Stimulated activated CD8-positive, alpha-beta memory T cell treated with anti-CD3 and anti-CD28 coated beads, Interleukin-7, amount 100 ng/mL, for 4 hours (primary cell): ENCODE results near the gene ANKS1B.

Experiments
- DNase-seq, 2 donors: peaks; one replicate each; pipeline ENCODE4 v3.0.0-alpha.2; 2020; ENCODE audit warnings: low read depth in 2 of 2

ANKS1B gene

DNA sequence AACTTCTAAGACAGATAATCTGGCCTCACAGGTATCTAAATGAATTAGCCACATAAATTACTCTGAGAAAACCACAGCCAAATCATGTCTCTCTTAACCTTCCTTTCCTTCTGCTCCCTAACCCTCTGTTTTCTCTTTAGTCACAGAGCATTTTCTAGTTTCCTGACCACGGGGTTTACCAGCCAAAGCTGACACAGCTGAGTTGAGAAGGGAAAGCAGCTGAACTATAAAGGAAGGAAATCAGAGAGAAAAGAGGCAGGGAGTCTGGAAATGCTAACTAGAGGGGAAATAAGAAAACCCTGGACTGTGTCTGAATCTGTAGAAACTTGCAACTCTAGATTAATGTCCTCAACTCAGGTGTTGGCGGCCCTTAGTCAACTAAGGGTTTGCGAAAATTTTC, 24.4 kb downstream of the ANKS1B start:
- no peak for DNase-seq

DNA sequence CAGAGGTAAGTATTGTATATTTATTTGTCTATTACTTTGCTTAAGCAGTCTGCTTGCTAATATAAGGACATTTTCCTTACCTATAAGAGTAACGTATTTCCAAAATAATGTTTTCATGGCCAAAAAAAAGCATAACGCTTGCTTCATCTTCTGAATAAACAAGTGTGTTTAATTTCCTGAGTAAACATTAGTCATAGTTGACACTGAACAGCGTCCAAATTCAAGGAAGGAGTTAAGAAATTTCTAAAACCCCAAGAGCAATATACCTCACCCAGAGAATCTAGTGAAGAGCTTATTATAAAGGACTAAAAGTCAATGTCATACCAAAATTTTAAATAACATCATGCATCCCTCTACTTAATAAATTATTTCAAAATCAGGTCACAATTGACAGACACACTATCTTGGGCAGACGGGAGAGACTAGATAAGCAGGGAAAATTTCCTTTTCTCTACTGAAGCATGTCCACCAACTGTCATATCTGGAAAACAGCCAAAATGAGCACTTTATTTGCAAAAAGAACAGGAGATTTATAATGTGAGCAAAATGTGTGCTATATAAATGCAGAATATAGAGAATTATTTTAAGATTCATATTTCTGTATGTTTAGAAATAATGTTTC, 25.1 kb downstream of the ANKS1B start:
- no peak for DNase-seq

DNA sequence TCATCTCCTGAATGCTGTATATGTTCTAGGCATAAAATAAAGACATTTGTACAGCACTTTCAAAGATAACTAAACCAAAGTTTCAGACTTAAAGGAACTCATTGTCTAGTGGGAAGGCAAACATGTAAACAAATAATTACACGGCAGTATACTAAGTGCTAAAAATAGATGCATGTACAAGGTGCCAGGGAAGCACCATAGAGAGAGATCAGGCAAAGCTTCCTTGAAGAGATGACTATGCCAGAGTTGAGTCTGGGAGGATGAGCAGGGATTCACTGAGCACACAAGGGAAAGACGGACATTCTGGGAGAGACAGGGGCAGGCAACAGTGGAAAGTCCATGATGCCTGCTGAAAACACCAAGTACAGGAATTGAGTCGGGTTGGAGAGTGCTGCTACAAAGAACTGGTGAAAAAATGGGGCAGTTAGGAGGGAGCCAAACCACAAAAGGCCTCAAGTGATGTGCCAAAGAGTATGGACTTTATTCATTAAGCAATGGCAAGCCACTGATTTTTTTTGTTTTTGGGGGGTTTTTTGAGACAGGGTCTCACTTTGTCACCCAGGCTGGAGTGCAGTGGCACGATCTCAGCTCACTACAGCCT, 26.8 kb downstream of the ANKS1B start:
- no peak for DNase-seq

DNA sequence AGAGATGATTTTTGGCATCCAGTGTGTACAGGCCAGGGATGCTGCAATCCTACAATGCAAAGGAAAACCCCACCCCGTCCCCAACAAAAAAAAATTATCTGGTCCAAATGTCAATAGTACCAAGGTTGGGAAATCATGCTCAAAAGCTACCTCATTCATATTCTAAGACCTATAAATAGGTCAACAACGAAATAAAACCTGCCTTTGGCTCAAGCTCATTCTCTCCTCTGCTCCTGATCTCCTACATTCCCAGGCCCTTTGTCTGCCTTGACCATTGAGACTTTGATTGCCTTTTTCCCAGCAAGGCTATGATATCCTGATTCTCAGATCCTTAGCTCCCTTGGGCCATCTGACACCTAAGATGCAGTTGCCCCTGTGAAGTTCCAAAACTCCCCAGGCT, 30.0 kb downstream of the ANKS1B start:
- DNase-seq, result no peak

DNA sequence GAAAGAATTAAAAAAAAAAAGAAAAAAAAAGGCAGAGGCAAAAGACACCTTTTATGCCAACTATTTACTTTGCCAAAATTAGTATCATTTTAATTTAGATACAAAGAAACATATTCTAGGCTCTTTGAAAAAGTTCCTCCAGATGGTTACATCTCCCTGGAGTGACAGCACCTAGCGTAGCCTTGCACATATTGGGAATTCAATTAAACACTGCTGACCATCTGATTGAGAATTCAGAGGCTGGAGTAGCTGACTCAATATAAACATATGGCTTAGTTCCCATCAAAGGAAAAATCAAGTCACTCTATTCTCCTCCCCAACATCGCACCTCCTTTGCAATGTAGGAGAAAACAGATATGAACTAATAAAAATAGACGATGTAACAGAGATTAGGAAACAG, 36.4 kb downstream of the ANKS1B start:
- DNase-seq, result no peak

DNA sequence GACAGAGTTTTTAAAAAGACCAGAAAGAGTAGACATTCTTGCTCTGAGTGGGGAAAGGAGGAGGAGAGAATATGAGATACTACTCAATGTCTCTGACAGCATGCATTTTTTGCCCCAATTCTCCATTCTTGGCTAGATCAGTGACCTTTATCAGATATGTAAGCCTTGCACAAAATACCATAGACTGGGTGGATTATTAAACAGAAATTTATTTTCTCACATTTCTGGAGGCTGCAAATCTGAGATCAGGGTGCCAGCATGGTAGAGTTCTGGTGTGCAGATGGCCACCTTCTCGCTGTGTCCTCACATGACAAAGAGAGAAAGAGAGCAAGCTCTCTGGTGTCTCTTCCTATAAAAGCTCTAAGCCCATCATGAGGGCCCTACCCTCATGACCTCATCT, 38.6 kb downstream of the ANKS1B start:
- no peak for DNase-seq

DNA sequence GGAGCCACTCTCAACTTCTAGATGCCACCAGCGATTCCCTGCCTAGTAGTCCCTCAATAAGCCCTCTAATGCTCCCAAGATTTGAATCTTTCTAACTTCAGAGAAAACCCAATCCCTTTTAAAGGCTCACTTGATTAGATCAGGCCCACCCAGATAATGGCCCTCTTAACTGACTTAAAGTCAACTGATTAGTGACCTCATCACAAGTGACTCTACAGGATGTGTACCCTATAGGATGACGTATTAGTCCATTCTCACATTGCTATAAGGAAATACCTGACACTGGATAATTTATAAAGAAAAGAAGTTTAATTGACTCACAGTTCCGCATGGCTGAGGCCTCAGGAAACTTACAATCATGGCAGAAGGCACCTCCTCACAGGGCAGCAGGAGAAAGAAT, 49.1 kb downstream of the ANKS1B start:
- DNase-seq, result no peak

DNA sequence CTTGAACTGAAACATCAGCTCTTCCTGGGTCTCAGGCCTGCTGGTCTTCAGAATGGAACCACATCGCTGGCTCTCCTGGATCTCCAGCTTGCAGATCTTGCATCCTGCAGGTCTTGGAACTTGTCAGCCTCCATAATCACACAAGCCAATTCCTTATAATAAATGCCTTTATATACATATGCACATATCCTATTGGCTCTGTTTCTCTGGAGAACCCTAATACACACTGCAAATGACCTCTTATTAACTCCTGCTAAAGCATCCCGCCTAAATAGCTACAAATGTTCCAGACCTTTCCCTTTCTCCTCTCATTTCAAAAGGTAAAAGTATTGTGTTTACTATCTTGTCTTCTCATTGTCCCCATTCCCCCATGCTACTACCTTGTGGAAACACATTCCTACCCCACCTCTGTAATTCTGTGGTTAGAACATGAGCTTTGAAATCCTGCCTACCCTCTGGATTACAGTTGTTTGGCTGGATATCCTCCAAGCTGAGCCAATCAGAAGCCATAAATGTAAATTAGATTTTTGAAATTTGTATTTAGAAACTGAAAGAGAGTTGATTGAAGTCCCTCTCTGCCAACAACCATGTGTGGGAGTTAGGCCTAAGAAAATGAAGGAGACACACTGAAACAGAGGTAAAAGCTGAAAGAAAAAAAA, 58.1 kb downstream of the ANKS1B start:
- no peak for DNase-seq

DNA sequence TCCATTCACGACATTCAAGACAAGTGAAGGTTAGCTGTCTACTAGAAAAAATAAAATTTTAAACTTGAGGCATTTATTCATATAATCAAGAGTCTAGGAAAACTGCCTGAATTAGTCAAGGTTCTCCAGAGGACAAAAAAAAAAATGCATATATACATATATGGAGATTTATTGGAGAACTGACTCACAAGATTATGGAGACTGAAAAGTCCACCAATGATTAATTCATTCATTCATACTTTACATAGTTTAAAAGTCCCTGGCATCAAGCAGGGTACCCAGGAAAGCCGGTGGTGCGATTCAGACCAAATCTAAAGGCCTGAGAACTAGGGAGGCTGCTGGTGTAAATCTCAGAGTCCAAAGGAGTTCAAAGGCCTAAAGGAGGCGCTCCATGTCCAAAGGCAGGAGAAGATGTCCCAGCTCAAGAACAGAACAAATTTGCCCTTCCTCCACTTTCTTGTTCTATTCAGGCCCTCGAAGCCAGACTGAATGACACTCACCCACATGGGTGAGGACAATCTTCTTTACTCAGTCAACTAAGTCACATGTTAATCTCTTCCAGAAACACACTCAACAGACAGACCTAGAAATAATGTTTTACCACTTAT, 64.3 kb downstream of the ANKS1B start:
- DNase-seq, result no peak

DNA sequence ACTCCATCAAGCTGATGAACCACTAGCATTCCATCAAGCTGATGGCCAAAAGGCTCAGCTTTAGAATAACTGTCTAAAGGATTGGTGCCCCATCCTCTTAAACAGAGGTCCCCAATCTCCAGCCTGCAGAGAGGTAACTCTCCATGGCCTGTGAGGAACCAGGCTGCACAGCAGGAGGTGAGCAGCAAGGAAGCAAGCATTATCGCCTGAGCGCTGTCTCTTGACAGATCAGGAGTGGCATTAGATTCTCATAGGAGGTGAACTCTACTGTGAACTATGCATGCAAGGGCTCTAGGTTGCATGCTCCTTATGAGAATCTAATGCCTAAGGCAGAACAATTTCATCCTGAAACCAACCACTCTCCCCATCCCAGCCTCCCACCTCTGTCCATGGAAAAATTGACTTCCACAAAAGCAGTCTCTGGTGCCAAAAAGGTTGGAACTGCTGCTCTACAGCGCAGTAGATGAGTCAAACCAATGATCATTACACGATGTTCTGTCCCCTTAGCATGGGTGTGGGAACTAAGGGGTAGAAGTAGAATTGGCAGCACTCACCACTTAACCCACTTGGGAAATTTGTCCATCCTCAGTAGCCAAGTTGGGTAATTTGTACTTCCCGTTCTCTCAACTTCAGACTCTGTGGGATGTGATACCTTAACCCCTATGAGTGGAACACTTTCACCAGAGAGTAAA, 66.9 kb downstream of the ANKS1B start:
- DNase-seq, result no peak

DNA sequence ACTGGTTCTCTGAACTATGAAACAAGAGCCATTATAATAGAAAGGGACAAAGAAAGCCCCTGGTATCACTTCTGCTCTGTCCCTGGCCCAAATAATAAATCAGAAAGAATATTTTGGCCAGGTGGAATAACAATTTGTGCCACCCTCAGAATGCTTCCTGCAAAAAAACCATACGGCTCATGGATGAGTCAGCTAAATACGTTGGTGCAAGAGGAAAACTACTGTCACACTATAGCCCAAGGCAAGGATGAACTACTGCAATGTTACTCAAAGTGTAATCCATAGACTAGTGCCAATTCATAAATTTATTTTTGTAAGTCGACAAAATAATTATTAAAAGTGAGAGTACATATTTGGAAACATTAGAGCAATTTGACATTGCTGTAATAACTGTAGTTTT, 68.2 kb downstream of the ANKS1B start:
- DNase-seq, result no peak

DNA sequence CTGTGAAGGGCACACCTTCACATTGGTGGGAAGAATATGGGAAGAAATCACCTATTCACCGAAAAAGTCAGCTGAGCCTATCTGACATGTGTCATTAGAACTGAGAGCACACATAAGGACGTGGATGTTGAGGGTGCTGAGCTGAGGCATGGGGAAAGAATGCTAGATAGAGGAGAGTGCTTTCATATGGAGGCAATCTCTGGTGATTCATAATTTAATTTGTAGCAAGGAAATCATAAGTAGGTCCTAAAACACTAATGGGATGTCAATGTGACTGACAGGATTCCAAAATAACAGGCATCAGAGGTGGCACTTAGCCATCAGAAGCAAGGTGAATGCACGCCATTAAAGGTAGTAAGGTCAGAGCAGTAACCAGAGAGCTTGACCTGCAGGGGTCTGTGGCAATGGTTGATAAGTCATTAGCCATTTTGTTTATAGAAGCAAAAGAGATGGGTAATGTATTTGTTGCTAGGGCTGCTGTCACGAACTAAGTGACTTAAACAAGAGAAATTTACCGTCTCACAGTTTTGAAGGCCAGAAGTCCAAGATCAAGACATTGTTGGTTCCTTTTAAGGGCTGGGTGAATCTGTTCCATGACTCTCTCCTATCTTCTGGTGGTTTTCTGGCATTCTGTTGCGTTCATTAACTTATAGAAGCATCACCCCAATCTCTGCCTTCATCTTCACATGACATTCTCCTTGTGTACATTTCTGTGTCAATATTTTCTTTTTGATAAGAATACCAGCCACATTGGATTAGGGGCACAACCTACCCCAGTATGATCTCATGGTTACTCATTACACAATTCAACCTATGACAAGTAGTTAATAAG, 69.3 kb downstream of the ANKS1B start:
- DNase-seq, result no peak

DNA sequence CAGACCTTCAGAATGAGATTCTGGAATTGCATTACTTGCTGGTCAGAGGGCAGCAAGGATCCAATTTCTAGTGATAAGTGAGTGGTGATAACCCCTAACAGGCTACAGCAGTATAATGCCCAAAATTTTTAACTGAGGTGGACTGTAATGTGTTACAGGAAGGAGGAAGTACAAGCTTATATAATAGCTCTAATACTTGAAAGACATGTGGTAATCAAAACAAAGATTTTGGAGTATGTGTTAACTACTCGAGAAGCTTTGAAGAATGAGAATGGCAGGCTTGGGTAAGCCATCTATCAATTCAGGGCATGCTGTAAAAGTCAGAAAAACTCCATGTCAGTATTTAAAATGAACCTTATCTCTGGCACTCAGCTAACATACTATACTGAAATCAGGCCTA, 70.5 kb downstream of the ANKS1B start:
- DNase-seq, result no peak

DNA sequence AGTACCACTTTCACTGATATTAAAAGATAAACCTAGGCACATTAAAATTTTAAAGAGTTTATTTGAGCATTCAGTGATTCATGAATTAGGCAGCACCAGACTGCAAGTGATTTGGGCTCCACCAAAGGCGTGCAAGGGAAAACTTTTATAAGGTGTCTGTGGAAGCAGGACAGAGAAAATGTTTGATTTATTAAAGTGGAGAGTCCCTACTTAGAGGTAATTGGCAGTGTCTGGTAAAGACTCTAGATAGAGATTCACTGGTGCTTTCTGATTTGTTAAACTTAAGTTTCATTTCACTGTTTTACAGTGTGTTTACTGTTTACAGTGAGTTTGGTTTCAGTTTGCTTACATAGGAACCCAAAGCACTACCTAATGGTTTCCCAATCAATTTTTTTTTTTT, 72.8 kb downstream of the ANKS1B start:
- DNase-seq, result no peak

DNA sequence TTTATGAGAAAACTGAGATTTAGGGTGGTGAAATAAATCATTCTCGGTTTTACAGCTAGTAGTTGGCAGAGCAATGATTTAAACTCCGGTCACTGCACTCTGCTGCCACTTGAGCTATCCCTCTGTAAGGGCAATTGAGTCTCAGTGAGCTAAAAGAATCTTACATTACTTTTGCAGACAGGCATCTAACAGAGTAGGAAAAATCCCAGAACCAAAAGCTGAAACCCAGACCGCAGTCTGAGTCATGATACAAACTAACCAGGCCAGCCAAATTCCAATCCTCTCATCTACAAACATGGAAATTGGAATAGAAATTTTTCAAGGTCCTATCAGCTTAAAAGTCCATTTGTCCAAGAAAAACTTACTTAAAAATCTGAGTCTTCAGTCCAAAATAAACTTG, 73.7 kb downstream of the ANKS1B start:
- DNase-seq, result no peak

DNA sequence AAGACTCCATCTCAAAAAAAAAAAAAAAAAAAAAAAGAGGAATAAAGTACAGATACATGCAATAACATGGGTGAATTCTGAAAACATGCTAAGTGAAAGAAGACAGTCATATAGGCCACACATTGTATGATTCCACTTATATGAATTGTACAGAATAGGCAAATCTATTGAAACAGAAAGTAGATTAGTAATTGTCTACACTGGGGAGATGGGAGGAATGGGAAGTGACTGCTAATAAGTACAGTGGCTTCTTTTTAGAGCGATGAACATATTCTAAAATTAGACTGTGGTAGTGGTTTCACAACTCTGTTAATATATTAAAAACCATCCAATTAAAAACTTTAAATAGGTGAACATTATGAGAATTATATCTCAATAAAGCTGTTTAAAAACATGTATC, 74.4 kb downstream of the ANKS1B start:
- DNase-seq, result no peak

DNA sequence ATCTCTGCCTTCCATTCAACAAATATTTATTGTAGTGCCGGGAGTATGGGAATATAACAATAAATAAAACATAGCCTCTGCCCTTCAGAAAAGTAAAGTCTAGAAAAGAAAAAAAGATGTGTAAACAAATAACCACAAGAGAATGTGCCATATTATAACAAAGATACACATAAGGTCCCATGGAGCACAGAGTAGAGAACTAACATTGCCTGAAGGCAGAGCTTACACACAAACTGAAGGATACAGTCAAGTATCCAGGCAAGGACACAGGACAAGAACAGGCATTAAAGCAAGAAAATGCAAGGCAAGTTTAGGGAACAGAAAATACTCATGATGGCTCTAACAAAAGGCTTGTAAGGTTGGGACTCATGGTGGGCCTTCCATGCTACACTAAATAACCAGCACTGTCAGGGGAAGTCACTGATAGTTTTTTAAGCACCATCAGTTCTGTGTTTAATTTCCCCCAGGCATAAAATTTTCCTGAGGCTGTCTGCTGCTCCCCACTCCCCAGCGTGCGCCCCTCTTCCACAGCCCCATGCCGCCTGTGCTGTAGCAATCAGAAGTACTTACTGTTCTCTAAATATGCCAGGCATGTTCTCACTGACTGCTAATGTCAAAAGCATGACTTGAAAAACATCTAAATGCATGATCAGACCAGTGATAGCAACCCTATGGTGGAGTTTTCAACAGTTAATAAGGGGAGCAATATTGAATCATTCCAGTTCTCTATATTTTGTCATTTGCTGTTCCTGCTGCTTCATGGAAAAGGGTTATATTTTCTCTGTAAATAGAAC, 77.8 kb downstream of the ANKS1B start:
- no peak for DNase-seq

DNA sequence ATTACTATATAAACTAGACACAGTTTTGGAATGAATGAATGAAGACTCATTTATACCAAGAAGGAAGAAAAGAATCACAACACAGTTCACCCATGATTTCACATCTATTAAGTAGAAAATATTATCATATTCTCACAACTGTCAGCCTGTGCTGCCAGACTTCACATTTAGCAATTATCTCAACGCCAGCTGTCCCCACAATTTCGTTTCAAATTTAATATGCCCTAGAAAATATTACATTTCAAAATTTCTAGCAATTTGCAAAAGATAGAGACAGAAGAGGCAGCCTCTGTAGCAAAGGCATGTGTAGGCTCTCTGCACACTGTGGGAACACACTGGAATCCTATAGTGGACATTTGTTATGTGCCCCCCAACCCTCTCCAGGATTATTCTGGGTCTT, 83.6 kb downstream of the ANKS1B start:
- no peak for DNase-seq

DNA sequence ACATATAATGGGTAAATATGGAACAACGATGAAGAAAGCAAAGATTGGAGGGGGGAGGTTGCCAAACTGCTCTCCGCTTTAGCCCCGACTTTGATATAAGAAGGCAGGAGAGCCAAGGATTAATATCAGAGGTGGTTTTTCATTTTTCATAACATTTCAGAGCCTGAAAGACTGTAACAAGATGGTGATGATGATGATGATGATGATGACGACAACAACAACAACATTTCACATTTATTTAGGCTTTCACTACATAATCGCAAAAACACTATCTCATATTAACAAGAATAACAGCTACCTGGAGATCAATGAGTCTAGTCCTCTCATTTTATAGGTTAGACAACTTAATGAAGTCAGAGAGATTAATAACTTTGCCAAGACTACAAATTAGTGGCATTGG, 86.1 kb downstream of the ANKS1B start:
- DNase-seq, result no peak

DNA sequence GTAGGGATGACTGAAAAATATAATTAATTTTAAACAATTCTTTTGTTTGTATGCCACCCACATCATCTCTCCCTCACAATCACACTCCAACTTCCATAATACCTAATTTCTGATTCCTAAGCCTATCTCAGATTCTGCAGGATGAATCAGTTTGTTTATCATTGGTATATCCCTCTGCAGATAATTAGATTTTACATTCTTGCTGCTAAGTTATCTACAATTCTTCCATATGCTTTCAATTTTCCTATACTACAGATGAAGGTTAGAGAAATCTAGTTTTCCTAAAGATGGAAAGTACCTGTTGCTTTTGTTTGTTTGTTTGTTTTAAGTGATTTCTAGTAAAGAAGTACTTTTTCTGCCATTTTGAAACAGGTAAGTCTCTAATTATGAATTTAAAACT, 105.3 kb downstream of the ANKS1B start:
- no peak for DNase-seq

DNA sequence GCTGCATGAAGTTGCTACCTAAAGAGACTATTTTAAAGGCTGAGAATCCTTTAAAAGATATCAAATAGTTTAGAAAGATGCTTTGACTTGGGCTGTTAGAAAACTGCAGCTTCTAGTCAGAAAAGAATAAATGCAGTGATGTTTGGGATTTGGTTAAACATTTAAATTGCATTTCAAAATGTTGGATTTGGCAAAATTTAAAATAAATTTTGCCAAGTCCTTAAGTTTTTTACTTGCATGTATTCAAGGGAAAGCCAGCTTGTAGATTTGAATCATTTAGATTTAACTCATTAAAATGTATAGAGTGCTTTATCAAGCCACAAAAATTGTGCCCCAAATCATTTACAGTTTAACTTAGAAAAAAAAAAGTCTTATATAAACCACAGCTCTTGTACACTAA, 109.7 kb downstream of the ANKS1B start:
- DNase-seq, result no peak
